GM08714 (cell line): Measurements from ENCODE around the gene CALML5.

ENCODE experiments used
- H3K4me3 ChIP-seq: fragments of 200-500 bp; sonication (Bioruptor generic); 2 replicates; pipeline ENCODE4 v1.5.1; 2014; ENCODE audit warnings: mild to moderate bottlenecking, low read length, inconsistent platforms
- ZNF274 ChIP-seq: IDR thresholded peaks from 2 replicates; pipeline ENCODE4 v1.6.1; 2012; ENCODE audit warnings: mild to moderate bottlenecking, low read depth, low read length

CALML5 gene

GRCh38 chr10:5504146-5505072, 5.0 kb upstream of the CALML5 start:
- no peak overlapping the region for H3K4me3 ChIP-seq
- TF ChIP-seq ZNF274 = no peak

- no peak overlapping the region for H3K4me3 ChIP-seq
- TF ChIP-seq ZNF274 = no peak
These were observed 4.1 kb upstream of the CALML5 start for GRCh38 chr10:5503477-5503835.

- TF ChIP-seq ZNF274 = no peak
These were observed 3.5 kb upstream of the CALML5 start for GRCh38 chr10:5502571-5503476.

GRCh38 chr10:5502061-5502521, 2.7 kb upstream of the CALML5 start:
- no peak for TF ChIP-seq ZNF274
- H3K4me3 ChIP-seq = no peak overlapping the region

More at GRCh38 chr10:5502571-5503476, 3.5 kb upstream of the CALML5 start:
- no peak overlapping the region for H3K4me3 ChIP-seq

- H3K4me3 ChIP-seq = no peak overlapping the region
- no peak for TF ChIP-seq ZNF274
These were observed 1.5 kb upstream of the CALML5 start for GRCh38 chr10:5500910-5501309.

- no peak for TF ChIP-seq ZNF274
- no peak overlapping the region for H3K4me3 ChIP-seq
These were observed 846 bp upstream of the CALML5 start for GRCh38 chr10:5500162-5500670.

- H3K4me3 ChIP-seq = no peak overlapping the region
- no peak for TF ChIP-seq ZNF274
These were observed 428 bp downstream of the CALML5 start for GRCh38 chr10:5498791-5499492.

- no peak for TF ChIP-seq ZNF274
These were observed 1.2 kb downstream of the CALML5 start for GRCh38 chr10:5497948-5498730.

GRCh38 chr10:5497289-5497688, 2.1 kb downstream of the CALML5 start:
- H3K4me3 ChIP-seq = no peak overlapping the region
- no peak for TF ChIP-seq ZNF274

More at GRCh38 chr10:5497948-5498730, 1.2 kb downstream of the CALML5 start:
- no peak overlapping the region for H3K4me3 ChIP-seq

- no peak for TF ChIP-seq ZNF274
- no peak overlapping the region for H3K4me3 ChIP-seq
These were observed 2.8 kb downstream of the CALML5 start for GRCh38 chr10:5496261-5497250.

GRCh38 chr10:5494611-5495010, 4.8 kb downstream of the CALML5 start:
- TF ChIP-seq ZNF274 = no peak
- no peak overlapping the region for H3K4me3 ChIP-seq

- no peak overlapping the region for H3K4me3 ChIP-seq
- TF ChIP-seq ZNF274 = no peak
These were observed 5.7 kb downstream of the CALML5 start for GRCh38 chr10:5493691-5494090.
